ENCODE results near the gene SLFN12.
"Not testable (repeated sequence)": the region's sequence is repeated elsewhere in the genome, so short reads cannot be mapped to it uniquely, and the experiment has no call there.

Gene SLFN12

DNA sequence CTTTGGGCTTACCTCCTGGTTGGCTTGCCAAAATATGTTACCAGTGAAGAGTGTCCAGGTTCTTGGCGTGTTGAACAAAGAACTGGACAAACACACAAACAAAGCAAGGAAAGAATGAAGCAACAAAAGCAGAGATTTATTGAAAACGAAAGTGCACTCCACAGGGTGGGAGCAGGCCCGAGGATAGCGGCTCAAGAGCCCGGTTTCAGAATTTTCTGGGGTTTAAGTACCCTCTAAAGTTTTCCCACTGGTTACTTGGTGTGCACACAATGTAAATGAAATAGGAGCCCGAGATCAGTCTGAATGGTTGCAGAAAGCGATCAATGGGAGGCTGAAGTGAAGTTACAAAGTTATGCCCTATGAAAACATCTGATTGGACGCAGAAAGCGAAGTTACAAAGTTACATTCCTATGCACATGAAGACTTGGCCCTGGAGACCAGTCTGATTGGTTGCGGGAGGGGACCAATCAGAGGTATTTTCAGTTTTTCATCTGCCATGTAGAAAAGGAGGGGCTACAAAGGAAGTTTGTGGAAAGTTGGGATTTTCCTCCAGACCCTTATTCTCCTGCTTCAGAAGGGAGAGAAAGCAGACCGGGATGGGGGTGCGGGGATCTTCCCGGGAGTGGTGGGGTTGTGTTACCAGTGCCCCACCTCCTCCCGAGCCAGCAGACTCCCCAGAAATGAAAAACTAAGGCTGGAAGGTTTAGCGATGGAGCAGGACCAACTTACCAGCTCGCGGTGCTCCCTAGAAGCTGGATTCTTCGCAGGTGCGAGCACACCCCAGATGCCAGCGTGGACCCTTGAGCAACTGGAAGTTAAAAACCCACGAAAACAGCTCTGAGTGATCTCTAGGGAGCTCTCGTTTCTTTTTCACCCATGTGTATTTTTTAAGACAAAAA is at the start of gene SLFN12:
SLFN12 (minus strand) TSS at position 325 of the 899 bp plus-strand sequence. CDS start 9,472 bp downstream, outside the sequence.
- DNase-seq, result no peak

DNA sequence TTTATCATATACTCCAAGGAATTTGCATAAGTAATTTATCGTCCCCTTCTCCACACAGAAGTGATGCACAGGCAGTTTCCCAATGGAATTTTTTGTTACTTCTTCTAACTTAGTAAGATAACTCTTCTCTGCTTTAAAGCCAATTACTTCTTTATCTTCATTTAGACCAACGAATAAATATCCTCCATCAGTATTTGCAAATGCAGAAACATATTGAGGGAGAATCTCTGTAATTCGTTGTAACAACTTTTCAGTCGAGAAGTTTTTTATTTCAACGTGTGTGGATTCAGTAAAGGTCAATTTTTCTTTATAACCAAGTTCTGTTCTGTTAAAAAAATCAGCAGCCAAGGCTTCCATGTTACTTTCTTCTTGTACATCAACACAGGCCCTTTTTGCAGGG is 47.0 kb upstream of the SLFN12 start:
- no peak for DNase-seq

- no peak for DNase-seq
Observed at GRCh38 chr17:35477248-35477647, 44.9 kb upstream of the SLFN12 start.

DNA sequence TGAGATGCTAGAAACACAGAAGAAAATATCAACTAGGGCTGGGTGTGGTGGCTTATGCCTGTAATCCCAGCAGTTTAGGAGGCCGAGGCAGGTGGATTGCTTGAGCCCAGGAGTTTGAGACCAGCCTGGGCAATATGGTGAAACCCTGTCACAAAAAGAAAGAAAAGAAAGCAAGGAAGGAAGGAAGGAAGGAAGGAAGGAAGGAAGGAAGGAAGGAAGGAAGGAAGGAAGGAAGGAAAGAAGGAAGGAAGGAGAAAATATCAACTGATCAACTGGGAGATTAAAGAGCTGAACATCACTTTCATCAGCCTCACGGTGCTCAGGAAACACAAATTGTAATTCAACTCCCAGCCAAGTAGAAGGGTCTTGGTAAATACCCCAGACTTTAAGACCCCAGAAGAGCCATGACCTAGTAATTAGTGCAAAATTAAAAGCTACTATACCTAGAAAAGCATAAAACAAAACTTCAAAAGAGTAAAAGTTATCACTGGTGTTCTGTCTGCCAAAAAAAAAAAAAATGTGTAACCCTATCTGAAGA is 44.1 kb upstream of the SLFN12 start:
- DNase-seq, result no peak

DNA sequence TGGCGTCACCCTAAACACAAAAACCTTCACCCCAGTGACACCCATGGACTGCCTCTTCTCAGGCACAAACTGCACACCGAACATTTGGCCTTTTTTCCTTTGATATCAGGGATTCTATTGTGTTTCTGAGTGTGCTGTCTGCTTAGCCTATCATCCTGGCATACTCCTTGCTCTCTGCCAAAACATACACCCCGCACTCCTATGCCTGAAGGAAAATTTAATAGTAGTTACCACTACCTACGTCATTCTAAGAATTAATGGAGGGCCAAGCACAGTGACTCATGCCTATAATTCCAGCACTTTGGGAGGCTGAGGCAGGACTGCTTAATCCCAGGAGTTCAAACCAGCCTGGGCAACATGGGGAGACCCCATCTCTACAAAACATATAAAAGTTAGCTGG is 36.2 kb upstream of the SLFN12 start:
- no peak for DNase-seq

- no peak for DNase-seq
Observed at GRCh38 chr17:35467824-35468223, 35.5 kb upstream of the SLFN12 start.

DNA sequence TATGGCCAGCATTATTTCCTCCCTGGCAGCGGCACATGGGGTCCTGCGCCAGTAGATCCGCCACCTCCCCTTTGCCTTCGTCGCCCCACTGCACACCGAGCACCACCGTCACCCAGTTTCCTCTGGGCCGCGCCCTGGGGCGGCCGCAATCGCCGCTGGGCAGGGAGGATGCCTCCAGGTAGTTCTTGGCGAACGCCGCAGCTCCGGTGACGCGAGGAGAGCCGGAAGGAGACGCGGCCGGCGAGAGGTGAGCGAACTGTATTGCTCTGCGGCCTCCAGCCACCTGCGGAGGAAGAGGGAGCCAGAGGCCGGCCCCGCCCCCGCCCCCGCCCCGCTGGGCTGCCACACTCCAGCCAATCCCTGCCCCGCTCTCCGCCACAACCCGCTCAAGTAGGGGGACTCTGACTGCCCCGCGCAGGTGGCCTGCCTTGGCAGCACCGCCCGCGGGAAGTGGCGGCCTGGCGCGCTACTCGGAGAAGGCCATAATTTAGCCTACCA is 28.1 kb upstream of the SLFN12 start:
- DNase-seq, result peak; percentile 34

GRCh38 chr17:35454035-35454434 is 21.7 kb upstream of the SLFN12 start:
- DNase-seq, result not testable (repeated sequence)

DNA sequence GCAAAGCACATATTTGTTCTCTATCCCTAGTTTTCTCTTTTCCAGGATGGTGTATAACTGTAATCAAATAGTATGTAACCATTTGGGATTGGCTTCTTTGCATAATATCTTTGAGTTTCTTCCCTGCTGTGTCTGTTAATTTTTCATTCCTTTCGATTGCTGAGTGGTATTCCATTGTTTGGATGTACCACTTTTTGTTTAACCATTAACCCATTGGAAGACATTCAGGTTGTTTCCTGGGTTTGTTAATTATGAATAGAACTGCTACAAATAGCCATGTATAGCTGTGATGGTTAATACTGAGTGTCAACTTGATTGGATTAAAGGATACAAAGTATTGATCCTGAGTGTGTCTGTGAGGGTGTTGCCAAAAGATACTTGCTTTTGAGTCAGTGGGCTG is 20.9 kb upstream of the SLFN12 start:
- no peak for DNase-seq

GRCh38 chr17:35449371-35449931 is 17.2 kb upstream of the SLFN12 start:
- no peak for DNase-seq

DNA sequence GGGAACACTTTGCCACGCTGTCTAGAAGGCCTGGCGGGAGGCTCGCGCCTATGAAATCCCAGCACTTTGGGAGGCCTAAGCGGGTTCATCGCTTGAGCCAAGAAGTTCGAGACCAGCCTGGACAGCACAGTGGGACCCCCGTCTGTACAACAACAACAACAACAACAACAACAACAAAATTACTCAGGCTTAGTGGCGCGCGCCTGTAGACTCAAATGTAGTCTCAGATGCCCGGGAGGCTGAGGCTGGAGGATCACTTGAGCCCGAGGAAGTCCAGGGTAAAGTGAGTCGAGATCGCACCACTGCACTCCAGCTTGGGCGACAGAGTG is 16.6 kb upstream of the SLFN12 start:
- DNase-seq, result no peak

GRCh38 chr17:35448214-35448898 is 16.1 kb upstream of the SLFN12 start, which contains the start of gene SLFN13:
TSS of gene SLFN13 (minus strand) at chr17:35448766. CDS start at chr17:35445680, 3,086 bp downstream.
- DNase-seq, result peak; percentile 50

DNA sequence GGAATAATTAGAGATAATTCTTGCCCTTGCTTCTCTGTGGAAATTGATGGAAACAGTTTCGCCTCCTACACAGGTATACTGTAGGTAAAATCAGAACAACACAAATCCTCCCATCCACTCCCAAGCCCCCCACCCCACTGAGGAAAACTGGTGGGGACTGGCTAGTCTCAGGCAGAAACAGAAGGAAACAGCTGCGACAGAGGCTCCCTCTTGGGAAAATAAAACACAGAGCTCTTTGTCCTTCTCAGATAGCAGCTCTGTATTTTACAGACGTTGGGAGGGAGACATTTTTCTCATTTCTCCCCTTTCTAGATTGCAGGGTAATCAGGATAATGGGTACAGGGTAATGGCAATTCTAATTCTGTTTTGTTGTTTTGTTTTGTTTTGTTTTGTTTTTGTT is 15.2 kb upstream of the SLFN12 start:
- DNase-seq, result no peak

- no peak for DNase-seq
Observed at GRCh38 chr17:35438433-35438832, 6.1 kb upstream of the SLFN12 start.

- DNase-seq, result no peak
Observed at GRCh38 chr17:35433075-35433894, 985 bp upstream of the SLFN12 start.

DNA sequence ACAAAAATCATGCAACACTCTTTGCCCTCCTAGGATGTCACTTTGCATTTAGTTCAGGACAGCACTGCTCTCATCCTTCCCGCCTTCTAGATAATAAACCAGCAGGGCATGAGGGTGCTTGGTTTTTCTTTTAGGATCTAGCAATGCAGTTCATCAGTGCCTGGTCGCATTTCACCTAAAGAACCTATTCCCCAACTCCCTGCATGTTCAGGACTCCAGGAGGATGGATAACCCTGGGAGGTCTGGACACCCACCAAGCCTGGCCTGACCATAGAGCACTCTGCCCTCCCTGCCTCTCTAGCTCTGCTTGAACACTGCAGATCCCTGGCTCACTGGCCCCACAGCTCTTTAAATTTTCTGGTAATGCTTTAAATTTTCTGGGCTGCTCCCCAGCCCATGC is 2.6 kb downstream of the SLFN12 start:
- no peak for DNase-seq

GRCh38 chr17:35428229-35428628 is 4.1 kb downstream of the SLFN12 start:
- no peak for DNase-seq

- DNase-seq, result no peak
Observed at GRCh38 chr17:35423761-35424160, 8.5 kb downstream of the SLFN12 start.

DNA sequence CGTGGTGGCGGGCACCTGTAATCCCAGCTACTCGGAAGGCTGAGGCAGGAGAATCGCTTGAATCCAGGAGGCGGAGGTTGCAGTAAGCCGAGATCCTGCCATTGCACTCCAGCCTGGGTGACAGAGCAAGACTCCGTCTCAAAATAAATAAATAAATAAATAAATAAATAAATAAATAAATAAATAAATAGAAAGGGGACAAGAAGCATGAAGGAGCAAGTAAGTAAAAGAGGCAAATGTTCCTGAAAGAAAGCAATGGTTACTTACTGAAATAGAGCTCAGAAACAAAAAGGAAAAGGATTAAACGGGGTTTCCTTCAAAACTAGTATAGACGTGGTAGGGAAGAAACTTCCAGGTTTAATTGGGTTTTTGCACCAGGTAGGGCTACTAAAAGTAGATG is 11.2 kb downstream of the SLFN12 start:
- DNase-seq, result not testable (repeated sequence)

GRCh38 chr17:35416659-35417058 is 15.6 kb downstream of the SLFN12 start:
- no peak for DNase-seq

DNA sequence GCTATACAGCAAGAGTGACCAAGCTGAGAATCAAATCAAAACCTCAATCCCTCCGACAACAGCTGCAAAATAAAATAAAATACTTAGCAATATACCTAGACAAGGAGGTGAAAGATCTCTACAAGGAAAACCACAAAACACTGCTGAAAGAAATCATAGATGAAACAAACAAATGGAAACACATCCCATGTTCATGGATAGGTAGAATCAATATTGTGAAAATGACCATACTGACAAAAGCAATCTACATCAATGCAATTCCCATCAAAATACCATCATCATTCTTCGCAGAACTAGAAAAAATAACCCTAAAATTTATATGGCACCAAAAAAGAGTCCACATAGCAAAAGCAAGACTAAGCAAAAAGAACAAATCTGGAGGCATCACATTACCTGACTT is 17.6 kb downstream of the SLFN12 start:
- not testable (repeated sequence) for DNase-seq

GRCh38 chr17:35414247-35414646 is 18.1 kb downstream of the SLFN12 start:
- no peak for DNase-seq

- DNase-seq, result no peak
Observed at GRCh38 chr17:35407531-35407930, 24.8 kb downstream of the SLFN12 start.
